ENCODE data around the gene KLHL36.

Gene KLHL36

DNA sequence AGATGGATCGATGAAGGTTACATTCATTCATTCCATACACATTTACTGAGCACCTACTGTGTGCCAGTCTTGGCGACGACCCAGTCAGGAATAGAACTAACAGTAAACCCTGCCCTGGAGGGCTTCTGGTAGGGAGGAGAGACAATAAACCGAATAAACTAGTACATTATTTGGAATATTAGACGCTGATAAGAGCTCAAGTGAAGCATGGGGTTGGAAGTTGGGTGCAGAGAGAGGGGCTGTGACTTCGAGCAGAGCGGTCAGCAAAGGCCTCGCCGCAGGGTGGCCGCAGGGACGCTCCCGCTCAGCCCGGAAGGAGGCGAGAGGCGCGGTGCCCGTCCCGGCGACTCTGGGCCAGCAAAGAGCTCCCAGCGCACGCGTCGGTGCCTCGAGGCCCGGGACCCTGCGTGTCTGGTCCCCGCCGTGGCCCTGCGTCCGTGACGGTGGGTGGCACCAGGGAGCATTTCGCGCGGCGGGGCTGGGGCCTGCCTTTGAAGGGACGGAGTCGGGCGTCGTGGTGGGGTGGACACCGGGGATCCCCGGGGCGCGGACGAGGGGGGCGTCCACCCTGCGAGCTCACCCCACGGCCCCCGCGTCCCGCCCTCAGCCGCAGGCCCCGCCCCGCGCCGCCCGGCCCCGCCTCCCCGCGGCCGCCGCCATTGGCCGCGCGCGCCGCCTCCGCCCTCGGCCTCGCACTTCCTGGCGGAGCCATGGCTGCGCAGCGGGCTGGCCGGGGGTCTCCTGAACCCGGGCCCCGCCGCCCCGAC, at the start of gene KLHL36:
TSS of gene KLHL36 (plus strand) at position 684 of the 767 bp plus-strand sequence. CDS start 2,357 bp downstream, outside the sequence.
- DNase-seq (ENCODE audit: low read depth): no peak
- H3K4me3 ChIP-seq (ENCODE audit: low read depth, low read length): peak within 1 kb of the TSS; percentile 69
- TF ChIP-seq, protein P1, sequence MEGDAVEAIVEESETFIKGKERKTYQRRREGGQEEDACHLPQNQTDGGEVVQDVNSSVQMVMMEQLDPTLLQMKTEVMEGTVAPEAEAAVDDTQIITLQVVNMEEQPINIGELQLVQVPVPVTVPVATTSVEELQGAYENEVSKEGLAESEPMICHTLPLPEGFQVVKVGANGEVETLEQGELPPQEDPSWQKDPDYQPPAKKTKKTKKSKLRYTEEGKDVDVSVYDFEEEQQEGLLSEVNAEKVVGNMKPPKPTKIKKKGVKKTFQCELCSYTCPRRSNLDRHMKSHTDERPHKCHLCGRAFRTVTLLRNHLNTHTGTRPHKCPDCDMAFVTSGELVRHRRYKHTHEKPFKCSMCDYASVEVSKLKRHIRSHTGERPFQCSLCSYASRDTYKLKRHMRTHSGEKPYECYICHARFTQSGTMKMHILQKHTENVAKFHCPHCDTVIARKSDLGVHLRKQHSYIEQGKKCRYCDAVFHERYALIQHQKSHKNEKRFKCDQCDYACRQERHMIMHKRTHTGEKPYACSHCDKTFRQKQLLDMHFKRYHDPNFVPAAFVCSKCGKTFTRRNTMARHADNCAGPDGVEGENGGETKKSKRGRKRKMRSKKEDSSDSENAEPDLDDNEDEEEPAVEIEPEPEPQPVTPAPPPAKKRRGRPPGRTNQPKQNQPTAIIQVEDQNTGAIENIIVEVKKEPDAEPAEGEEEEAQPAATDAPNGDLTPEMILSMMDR (IDR thresholded peaks at IDR 0.05; ENCODE audit: low read depth, low read length, missing control alignments): no peak

GRCh38 chr16:84599521-84600202, 48.6 kb upstream of the KLHL36 start:
- peak overlapping the region; percentile 52 for H3K4me3 ChIP-seq (ENCODE audit: low read depth, low read length)
- TF ChIP-seq, protein P1 (IDR thresholded peaks at IDR 0.05; ENCODE audit: low read depth, low read length, missing control alignments): no peak
- DNase-seq (ENCODE audit: low read depth): no peak

- peak overlapping the region; percentile 52 for H3K4me3 ChIP-seq (ENCODE audit: low read depth, low read length)
- TF ChIP-seq, protein P1 (IDR thresholded peaks at IDR 0.05; ENCODE audit: low read depth, low read length, missing control alignments): no peak
- DNase-seq (ENCODE audit: low read depth): peak; percentile 84
These were observed 47.7 kb upstream of the KLHL36 start for GRCh38 chr16:84600343-84601229.

DNA sequence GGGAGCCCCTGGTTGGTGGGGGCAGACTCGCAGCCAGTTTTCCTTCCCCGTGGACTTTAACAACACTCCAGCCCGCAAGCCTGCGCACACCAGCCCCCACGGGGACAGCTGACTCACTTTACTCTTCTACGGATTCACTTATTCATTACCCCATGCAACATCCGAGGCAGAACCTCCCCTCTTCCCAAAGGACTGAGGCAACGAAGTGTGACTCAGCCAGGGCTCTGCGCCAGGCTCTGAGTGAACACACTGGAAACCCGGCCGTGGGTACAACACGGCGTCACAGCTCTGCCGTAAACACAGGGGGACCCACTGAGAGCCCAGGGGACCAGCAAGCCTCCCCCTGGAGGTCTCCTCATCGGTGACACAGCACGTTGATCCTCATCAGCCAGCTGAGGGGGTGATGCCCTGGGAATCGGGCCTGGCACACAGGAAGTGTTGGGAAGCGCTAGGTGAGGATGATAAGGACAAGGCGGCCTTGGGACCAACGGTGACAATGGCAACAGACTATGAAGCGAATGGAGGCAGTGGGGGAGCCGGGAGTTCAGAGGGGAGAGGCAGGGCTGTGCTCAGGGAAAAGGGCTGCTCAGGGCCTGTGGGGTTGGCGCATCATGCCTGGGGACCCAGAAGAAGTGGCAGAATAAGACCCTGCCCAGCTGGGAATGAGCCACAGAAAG, 45.0 kb upstream of the KLHL36 start:
- peak overlapping the region; percentile 32 for H3K4me3 ChIP-seq (ENCODE audit: low read depth, low read length)
- DNase-seq (ENCODE audit: low read depth): no peak
- TF ChIP-seq, protein P1 (IDR thresholded peaks at IDR 0.05; ENCODE audit: low read depth, low read length, missing control alignments): no peak

DNA sequence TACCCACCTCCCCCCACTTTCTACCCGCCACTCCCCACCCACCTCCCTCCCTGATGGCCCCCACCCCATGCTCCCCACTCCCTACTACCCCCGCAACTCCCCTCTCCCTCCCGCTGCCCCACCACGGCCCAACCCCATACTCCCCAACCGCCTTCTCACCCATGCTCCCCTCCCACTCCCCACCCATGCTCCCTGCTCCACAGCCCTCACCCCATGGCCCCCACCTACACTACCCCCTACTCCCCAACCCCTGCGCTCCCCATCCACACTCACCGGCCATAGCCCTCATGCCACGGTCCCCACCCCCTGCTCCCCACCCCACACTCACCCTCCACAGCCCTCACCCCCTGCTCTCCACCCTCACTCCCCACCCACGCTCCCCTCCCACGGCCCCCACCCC, 44.4 kb upstream of the KLHL36 start:
- no peak overlapping the region for H3K4me3 ChIP-seq (ENCODE audit: low read depth, low read length)
- DNase-seq (ENCODE audit: low read depth): no peak
- TF ChIP-seq, protein P1 (IDR thresholded peaks at IDR 0.05; ENCODE audit: low read depth, low read length, missing control alignments): no peak

GRCh38 chr16:84604477-84605013, 43.8 kb upstream of the KLHL36 start:
- H3K4me3 ChIP-seq (ENCODE audit: low read depth, low read length): peak overlapping the region; percentile 11; the same call in 1 of the 2 replicates
- no peak for DNase-seq (ENCODE audit: low read depth)

More at GRCh38 chr16:84604477-84605013, 43.8 kb upstream of the KLHL36 start:
- TF ChIP-seq, protein P1 (IDR thresholded peaks at IDR 0.05; ENCODE audit: low read depth, low read length, missing control alignments): no peak
